Parathyroid adenoma (tissue), 2 donors: ENCODE results near the gene SPO11.

Source experiments
- H2AFZ ChIP-seq: fragments of 300-600 bp; sonication (generic); one replicate; pipeline ENCODE4 v1.7.0; 2017; ENCODE audit warnings: antibody characterized with exemption, mild to moderate bottlenecking
- H3K27ac ChIP-seq: fragments of 300-600 bp; sonication (generic); one replicate; pipeline ENCODE4 v1.7.0; 2017
- H3K27me3 ChIP-seq: fragments of 300-600 bp; sonication (generic); one replicate; pipeline ENCODE4 v1.7.0; 2017; ENCODE audit warnings: low read length; ENCODE audit not compliant: control insufficient read depth, insufficient read depth
- H3K36me3 ChIP-seq: fragments of 300-600 bp; sonication (generic); one replicate; pipeline ENCODE4 v1.7.0; 2017; ENCODE audit warnings: low read length; ENCODE audit not compliant: control insufficient read depth, insufficient read depth
- H3K4me1 ChIP-seq: fragments of 300-600 bp; sonication (generic); one replicate; pipeline ENCODE4 v1.7.0; 2017; ENCODE audit warnings: control low read depth
- H3K4me2 ChIP-seq: fragments of 300-600 bp; sonication (generic); one replicate; pipeline ENCODE4 v1.7.0; 2017; ENCODE audit warnings: low read length
- H3K4me3 ChIP-seq: fragments of 300-600 bp; sonication (generic); one replicate; pipeline ENCODE4 v1.7.0; 2017; ENCODE audit warnings: low read depth, low read length
- H3K79me2 ChIP-seq: fragments of 300-600 bp; sonication (generic); one replicate; pipeline ENCODE4 v1.7.0; 2017; ENCODE audit warnings: control low read depth
- H3K9ac ChIP-seq: fragments of 300-600 bp; sonication (generic); one replicate; pipeline ENCODE4 v1.7.0; 2017; ENCODE audit warnings: mild to moderate bottlenecking
- H3K9me3 ChIP-seq: fragments of 300-600 bp; sonication (generic); one replicate; pipeline ENCODE4 v1.7.0; 2017; ENCODE audit warnings: low read length; ENCODE audit not compliant: control insufficient read depth
- TF ChIP-seq, protein P1 (sequence below): fragments of 300-600 bp; sonication (generic); IDR thresholded peaks from one replicate; pipeline ENCODE4 v1.7.0; 2017; ENCODE audit warnings: antibody characterized with exemption, mild to moderate bottlenecking
- donor health status: primary hyperparathyroidism.

Gene SPO11

DNA sequence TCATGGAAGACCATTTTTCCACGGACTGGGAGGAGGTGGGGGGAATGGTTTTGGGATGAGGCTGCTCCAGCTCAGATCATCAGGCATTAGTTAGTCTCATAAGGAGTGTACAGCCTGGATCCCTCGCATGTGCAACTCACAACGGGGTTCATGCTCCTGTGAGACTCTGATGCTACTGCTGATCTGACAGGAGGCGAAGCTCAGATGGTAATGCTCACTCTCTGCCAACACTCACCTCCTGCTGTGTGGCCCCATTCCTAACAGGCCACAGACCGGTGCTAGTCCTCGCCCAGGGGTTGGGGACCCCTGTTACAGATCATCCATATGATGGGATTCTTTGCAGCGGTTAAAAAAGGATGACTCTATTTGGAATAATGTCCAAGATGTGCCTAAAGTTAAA lies 35.6 kb upstream of the SPO11 start:
- H3K27me3 ChIP-seq, result peaks cover 3% of the 10 kb centered on the region

DNA sequence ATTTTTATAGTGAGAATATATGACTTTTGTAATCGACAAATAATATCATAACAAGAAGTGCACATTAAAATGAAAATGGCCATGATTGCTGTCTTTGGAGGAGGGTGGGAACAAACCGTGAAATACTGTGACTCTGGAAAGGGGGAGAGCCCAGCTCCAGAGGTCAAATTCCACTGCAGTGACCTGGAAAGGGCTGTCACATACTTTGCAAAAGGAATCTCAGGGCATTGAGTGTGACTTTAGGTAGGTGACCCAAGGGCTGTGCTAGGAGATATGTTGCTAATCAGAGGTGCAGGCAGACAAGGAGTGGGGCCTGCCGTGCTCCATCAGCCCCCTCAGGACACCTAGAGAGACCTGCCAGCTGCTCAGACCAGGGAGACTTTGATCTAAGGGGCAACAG lies 35.1 kb upstream of the SPO11 start:
- Histone ChIP-seq H3K4me2 (no peak overlapping the region), H3K27ac (no peak overlapping the region), H2AFZ (no peak overlapping the region), H3K79me2 (no peaks in the 10 kb centered on the region), H3K4me3 (no peak overlapping the region), H3K9ac (no peak overlapping the region), H3K27me3 (peaks cover 3% of the 10 kb centered on the region), H3K9me3 (no peaks in the 10 kb centered on the region), H3K36me3 (no peaks in the 10 kb centered on the region), H3K4me1 (no peaks in the 10 kb centered on the region)
- TF ChIP-seq, protein P1, sequence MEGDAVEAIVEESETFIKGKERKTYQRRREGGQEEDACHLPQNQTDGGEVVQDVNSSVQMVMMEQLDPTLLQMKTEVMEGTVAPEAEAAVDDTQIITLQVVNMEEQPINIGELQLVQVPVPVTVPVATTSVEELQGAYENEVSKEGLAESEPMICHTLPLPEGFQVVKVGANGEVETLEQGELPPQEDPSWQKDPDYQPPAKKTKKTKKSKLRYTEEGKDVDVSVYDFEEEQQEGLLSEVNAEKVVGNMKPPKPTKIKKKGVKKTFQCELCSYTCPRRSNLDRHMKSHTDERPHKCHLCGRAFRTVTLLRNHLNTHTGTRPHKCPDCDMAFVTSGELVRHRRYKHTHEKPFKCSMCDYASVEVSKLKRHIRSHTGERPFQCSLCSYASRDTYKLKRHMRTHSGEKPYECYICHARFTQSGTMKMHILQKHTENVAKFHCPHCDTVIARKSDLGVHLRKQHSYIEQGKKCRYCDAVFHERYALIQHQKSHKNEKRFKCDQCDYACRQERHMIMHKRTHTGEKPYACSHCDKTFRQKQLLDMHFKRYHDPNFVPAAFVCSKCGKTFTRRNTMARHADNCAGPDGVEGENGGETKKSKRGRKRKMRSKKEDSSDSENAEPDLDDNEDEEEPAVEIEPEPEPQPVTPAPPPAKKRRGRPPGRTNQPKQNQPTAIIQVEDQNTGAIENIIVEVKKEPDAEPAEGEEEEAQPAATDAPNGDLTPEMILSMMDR, result no peak

More for the DNA sequence above, 35.6 kb upstream of the SPO11 start:
- H3K9ac ChIP-seq, result no peak overlapping the region
- H3K4me2 ChIP-seq, result no peak overlapping the region
- H3K4me1 ChIP-seq, result no peaks in the 10 kb centered on the region
- no peaks in the 10 kb centered on the region for H3K36me3 ChIP-seq
- no peaks in the 10 kb centered on the region for H3K79me2 ChIP-seq
- no peak overlapping the region for H3K27ac ChIP-seq
- TF ChIP-seq, protein P1, result no peak
- no peaks in the 10 kb centered on the region for H3K9me3 ChIP-seq
- no peak overlapping the region for H3K4me3 ChIP-seq
- H2AFZ ChIP-seq, result no peak overlapping the region

DNA sequence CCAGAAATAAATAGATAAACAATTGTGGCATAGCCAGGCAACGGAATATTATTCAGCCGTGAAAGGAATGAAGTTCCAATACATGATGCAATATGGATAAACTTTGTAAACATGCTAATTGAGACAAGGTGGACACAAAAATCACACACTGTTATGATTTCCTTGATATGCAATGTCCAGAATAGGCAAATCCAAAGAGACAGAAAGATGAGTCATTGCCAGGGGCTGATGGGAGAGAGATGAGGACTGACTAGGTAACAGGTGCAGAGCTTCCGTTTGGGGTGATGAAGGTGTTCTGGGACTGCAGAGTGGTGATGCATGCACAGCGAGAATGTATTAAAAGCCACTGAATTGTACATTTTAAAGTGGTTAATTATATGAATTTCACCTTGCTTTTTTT lies 31.1 kb upstream of the SPO11 start:
- H3K9ac ChIP-seq, result no peak overlapping the region
- no peak overlapping the region for H3K4me2 ChIP-seq
- TF ChIP-seq, protein P1, result no peak
- no peak overlapping the region for H3K27ac ChIP-seq
- no peaks in the 10 kb centered on the region for H3K36me3 ChIP-seq
- no peaks in the 10 kb centered on the region for H3K79me2 ChIP-seq
- no peak overlapping the region for H3K4me3 ChIP-seq
- no peak overlapping the region for H2AFZ ChIP-seq
- no peaks in the 10 kb centered on the region for H3K27me3 ChIP-seq
- no peaks in the 10 kb centered on the region for H3K4me1 ChIP-seq
- H3K9me3 ChIP-seq, result no peaks in the 10 kb centered on the region

DNA sequence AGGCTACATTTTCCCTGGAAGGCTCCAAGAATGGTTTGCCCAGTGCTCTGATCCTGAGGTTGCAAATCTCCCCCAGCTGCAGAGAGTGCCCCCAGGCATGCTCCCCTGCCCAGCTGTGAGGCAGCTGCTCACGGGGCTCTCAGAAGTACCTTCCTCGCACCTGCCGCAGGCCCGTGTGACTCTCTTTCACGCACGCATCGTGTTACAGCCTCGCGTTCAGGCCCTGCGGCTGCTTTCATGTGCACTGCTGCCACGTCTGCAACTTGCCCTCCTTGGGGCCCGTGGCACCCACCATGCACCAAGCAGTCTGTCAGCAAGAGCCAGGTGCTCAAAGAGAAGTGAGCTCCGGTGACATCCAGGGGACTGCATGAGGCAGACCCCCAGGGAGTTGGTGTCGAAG lies 28.6 kb upstream of the SPO11 start:
- no peaks in the 10 kb centered on the region for H3K79me2 ChIP-seq
- no peak overlapping the region for H3K4me2 ChIP-seq
- H3K27me3 ChIP-seq, result no peaks in the 10 kb centered on the region
- H3K27ac ChIP-seq, result no peak overlapping the region
- H3K9me3 ChIP-seq, result no peaks in the 10 kb centered on the region
- H3K4me3 ChIP-seq, result no peak overlapping the region
- no peaks in the 10 kb centered on the region for H3K36me3 ChIP-seq
- H2AFZ ChIP-seq, result no peak overlapping the region
- TF ChIP-seq, protein P1, result no peak
- H3K9ac ChIP-seq, result no peak overlapping the region
- no peaks in the 10 kb centered on the region for H3K4me1 ChIP-seq

DNA sequence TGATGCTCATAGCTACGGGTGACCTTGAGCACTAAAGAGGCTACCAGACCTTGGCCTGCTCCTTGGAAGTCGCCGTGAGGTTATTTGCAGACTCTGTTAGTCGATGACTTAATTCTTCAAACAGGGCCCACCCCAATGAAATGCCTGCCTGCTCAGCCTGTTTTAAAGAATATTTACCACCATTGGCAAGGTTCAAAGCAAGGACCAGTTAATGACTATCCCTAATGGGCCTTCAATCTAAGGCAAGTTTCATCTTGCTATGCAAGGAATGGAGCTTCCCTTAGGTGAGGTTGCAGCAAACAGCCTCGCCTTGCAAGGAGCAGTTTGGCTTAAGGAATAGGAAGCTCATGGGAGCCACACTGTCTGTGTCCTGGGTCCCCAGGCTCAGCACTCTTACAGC lies 22.9 kb upstream of the SPO11 start:
- TF ChIP-seq, protein P1, result no peak
- no peak overlapping the region for H3K4me2 ChIP-seq
- H2AFZ ChIP-seq, result no peak overlapping the region
- no peaks in the 10 kb centered on the region for H3K9me3 ChIP-seq
- H3K27ac ChIP-seq, result no peak overlapping the region
- no peak overlapping the region for H3K4me3 ChIP-seq
- no peaks in the 10 kb centered on the region for H3K27me3 ChIP-seq
- H3K36me3 ChIP-seq, result no peaks in the 10 kb centered on the region
- H3K4me1 ChIP-seq, result no peaks in the 10 kb centered on the region
- no peaks in the 10 kb centered on the region for H3K79me2 ChIP-seq
- no peak overlapping the region for H3K9ac ChIP-seq
